ENCODE data around the gene BACE1.
"Not testable (repeated sequence)": the region's sequence is repeated elsewhere in the genome, so short reads cannot be mapped to it uniquely, and the experiment has no call there.

The BACE1 gene

GRCh38 chr11:117279711-117280376 is 36.2 kb downstream of the BACE1 start:
- Histone ChIP-seq H3K4me3 (ENCODE audit: low read length) (no peak overlapping the region), H3K27ac (ENCODE audit: low read length) (no peak overlapping the region), H3K4me1 (ENCODE audit: control insufficient read depth, insufficient read depth, low read length) (no peaks in the 10 kb centered on the region), H3K9me3 (ENCODE audit: control insufficient read depth, insufficient read depth, low read length) (no peaks in the 10 kb centered on the region), H3K27me3 (ENCODE audit: control insufficient read depth, insufficient read depth, low read length) (no peaks in the 10 kb centered on the region), H3K36me3 (ENCODE audit: control insufficient read depth, insufficient read depth, low read length) (peaks cover 13% of the 10 kb centered on the region; the same call in 1 of the 2 replicates)
- DNase-seq (ENCODE audit: low read depth, low spot score) = no peak
- no CpG with 5 or more reads among the region's 4 CpGs for WGBS (ENCODE audit: insufficient coverage, insufficient read length)

DNA sequence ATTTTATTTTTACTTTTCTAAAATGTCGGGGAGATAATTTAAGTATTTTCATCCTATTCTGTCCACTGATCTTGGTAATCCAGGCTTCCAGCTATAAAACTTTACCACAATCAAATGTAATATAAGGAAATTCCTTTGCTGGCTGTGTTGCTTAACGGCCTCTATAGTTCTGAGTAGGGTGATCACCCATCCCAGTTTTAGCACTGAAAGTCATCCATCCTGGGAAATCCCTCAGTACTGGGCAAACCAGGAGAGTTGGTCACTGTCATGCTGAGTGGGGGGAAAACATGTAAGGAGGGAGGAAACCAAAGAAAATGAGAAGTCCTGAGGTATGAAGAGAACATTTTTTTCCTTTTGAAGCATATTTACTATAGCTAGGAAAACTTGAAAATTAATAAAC is 37.7 kb downstream of the BACE1 start:
- H3K36me3 ChIP-seq (ENCODE audit: control insufficient read depth, insufficient read depth, low read length) = peaks cover 13% of the 10 kb centered on the region; the same call in 1 of the 2 replicates
- no peak overlapping the region for H3K4me3 ChIP-seq (ENCODE audit: low read length)
- H3K4me1 ChIP-seq (ENCODE audit: control insufficient read depth, insufficient read depth, low read length) = no peaks in the 10 kb centered on the region; the same call in 1 of the 2 replicates
- no CpG with 5 or more reads among the region's 2 CpGs for WGBS (ENCODE audit: insufficient coverage, insufficient read length)
- DNase-seq (ENCODE audit: low read depth, low spot score) = no peak
- no peaks in the 10 kb centered on the region for H3K9me3 ChIP-seq (ENCODE audit: control insufficient read depth, insufficient read depth, low read length)
- H3K27me3 ChIP-seq (ENCODE audit: control insufficient read depth, insufficient read depth, low read length) = no peaks in the 10 kb centered on the region
- no peak overlapping the region for H3K27ac ChIP-seq (ENCODE audit: low read length)

- peak; percentile 7 for DNase-seq (ENCODE audit: low read depth, low spot score)
- Histone ChIP-seq H3K9me3 (ENCODE audit: control insufficient read depth, insufficient read depth, low read length) (no peaks in the 10 kb centered on the region), H3K36me3 (ENCODE audit: control insufficient read depth, insufficient read depth, low read length) (no peaks in the 10 kb centered on the region), H3K27me3 (ENCODE audit: control insufficient read depth, insufficient read depth, low read length) (no peaks in the 10 kb centered on the region), H3K4me3 (ENCODE audit: low read length) (no peak overlapping the region), H3K4me1 (ENCODE audit: control insufficient read depth, insufficient read depth, low read length) (no peaks in the 10 kb centered on the region; the same call in 1 of the 2 replicates), H3K27ac (ENCODE audit: low read length) (no peak overlapping the region)
- 100% methylated on average over 3 of the region's 9 CpGs for WGBS (ENCODE audit: insufficient coverage, insufficient read length)
These were observed 42.3 kb downstream of the BACE1 start for GRCh38 chr11:117273550-117274289.

- not testable (repeated sequence) for H3K27ac ChIP-seq (ENCODE audit: low read length); H3K36me3 ChIP-seq (ENCODE audit: control insufficient read depth, insufficient read depth, low read length); DNase-seq (ENCODE audit: low read depth, low spot score); H3K27me3 ChIP-seq (ENCODE audit: control insufficient read depth, insufficient read depth, low read length); H3K9me3 ChIP-seq (ENCODE audit: control insufficient read depth, insufficient read depth, low read length); H3K4me3 ChIP-seq (ENCODE audit: low read length); H3K4me1 ChIP-seq (ENCODE audit: control insufficient read depth, insufficient read depth, low read length)
- WGBS (ENCODE audit: insufficient coverage, insufficient read length) = no CpG with 5 or more reads among the region's 5 CpGs
These were observed 43.9 kb downstream of the BACE1 start for GRCh38 chr11:117272175-117272574.

GRCh38 chr11:117271208-117271607 is 44.8 kb downstream of the BACE1 start:
- H3K27me3 ChIP-seq (ENCODE audit: control insufficient read depth, insufficient read depth, low read length) = no peaks in the 10 kb centered on the region
- H3K4me1 ChIP-seq (ENCODE audit: control insufficient read depth, insufficient read depth, low read length) = no peaks in the 10 kb centered on the region; the same call in 1 of the 2 replicates
- no peak for DNase-seq (ENCODE audit: low read depth, low spot score)
- no peaks in the 10 kb centered on the region for H3K9me3 ChIP-seq (ENCODE audit: control insufficient read depth, insufficient read depth, low read length)
- WGBS (ENCODE audit: insufficient coverage, insufficient read length) = no CpG with 5 or more reads among the region's 4 CpGs
- H3K4me3 ChIP-seq (ENCODE audit: low read length) = no peak overlapping the region
- H3K27ac ChIP-seq (ENCODE audit: low read length) = no peak overlapping the region
- no peaks in the 10 kb centered on the region for H3K36me3 ChIP-seq (ENCODE audit: control insufficient read depth, insufficient read depth, low read length)

DNA sequence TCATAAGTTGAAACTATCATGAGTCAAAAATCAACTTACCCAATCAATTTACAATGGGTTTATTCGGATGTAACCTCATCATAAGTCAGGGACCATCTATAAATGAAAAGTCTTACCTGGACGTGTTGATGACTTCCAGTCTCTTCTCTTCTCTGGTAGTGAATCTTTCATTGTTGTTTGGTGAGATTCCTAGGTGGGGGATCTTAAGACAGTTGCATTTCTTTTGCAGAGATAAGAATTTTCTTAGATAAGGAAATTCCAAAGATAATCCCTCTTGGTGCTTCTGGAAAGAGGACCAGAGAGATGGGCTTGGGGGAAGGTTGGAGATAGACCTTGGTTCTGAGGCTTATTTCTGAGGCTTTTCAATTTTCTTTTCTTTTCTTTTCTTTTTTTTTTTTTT is 46.2 kb downstream of the BACE1 start:
- WGBS (ENCODE audit: insufficient coverage, insufficient read length) = no CpG with 5 or more reads among the region's 2 CpGs
- Histone ChIP-seq H3K27me3 (ENCODE audit: control insufficient read depth, insufficient read depth, low read length) (no peaks in the 10 kb centered on the region), H3K9me3 (ENCODE audit: control insufficient read depth, insufficient read depth, low read length) (no peaks in the 10 kb centered on the region), H3K4me3 (ENCODE audit: low read length) (no peak overlapping the region), H3K36me3 (ENCODE audit: control insufficient read depth, insufficient read depth, low read length) (no peaks in the 10 kb centered on the region), H3K4me1 (ENCODE audit: control insufficient read depth, insufficient read depth, low read length) (no peaks in the 10 kb centered on the region; the same call in 1 of the 2 replicates), H3K27ac (ENCODE audit: low read length) (no peak overlapping the region)
- no peak for DNase-seq (ENCODE audit: low read depth, low spot score)

- Histone ChIP-seq H3K4me3 (ENCODE audit: low read length) (no peak overlapping the region), H3K36me3 (ENCODE audit: control insufficient read depth, insufficient read depth, low read length) (no peaks in the 10 kb centered on the region), H3K27me3 (ENCODE audit: control insufficient read depth, insufficient read depth, low read length) (no peaks in the 10 kb centered on the region), H3K4me1 (ENCODE audit: control insufficient read depth, insufficient read depth, low read length) (no peaks in the 10 kb centered on the region), H3K27ac (ENCODE audit: low read length) (no peak overlapping the region), H3K9me3 (ENCODE audit: control insufficient read depth, insufficient read depth, low read length) (no peaks in the 10 kb centered on the region)
- DNase-seq (ENCODE audit: low read depth, low spot score) = no peak
- no CpG with 5 or more reads among the region's 2 CpGs for WGBS (ENCODE audit: insufficient coverage, insufficient read length)
These were observed 50.3 kb downstream of the BACE1 start for GRCh38 chr11:117265745-117266144.

DNA sequence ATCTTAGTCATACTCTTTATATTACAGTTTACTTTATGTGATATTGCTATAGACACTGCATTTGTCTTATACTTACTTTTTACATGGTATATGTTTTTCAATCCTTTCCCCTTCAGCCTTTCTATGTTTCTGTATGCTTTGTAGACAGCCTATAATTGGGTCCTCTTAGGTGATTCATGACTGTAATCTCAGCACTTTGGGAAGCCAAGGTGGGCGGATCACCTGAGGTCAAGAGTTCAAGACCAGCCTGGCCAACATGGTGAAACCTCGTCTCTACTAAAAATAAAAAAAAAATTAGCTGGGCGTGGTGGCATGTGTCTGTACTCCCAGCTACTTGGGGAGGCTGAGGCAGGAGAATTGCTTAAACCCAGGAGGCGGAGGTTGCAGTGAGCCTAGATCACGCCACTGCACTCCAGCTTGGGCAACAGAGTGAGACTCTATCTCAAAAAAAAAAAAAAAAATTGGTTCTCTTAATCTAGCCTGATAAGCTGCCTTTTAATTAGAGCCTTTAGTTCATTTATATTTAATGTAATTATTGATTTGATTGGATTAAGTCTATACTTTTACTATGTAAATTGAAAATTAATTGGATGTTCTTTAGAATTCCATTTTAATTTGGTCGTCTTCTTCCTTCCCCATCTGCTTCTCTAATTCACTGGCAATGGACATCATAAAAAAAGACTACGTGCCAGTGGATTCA is 51.3 kb downstream of the BACE1 start:
- WGBS (ENCODE audit: insufficient coverage, insufficient read length) = no CpG with 5 or more reads among the region's 7 CpGs
- not testable (repeated sequence) for DNase-seq (ENCODE audit: low read depth, low spot score); H3K27ac ChIP-seq (ENCODE audit: low read length); H3K4me1 ChIP-seq (ENCODE audit: control insufficient read depth, insufficient read depth, low read length); H3K4me3 ChIP-seq (ENCODE audit: low read length); H3K27me3 ChIP-seq (ENCODE audit: control insufficient read depth, insufficient read depth, low read length); H3K9me3 ChIP-seq (ENCODE audit: control insufficient read depth, insufficient read depth, low read length); H3K36me3 ChIP-seq (ENCODE audit: control insufficient read depth, insufficient read depth, low read length)

DNA sequence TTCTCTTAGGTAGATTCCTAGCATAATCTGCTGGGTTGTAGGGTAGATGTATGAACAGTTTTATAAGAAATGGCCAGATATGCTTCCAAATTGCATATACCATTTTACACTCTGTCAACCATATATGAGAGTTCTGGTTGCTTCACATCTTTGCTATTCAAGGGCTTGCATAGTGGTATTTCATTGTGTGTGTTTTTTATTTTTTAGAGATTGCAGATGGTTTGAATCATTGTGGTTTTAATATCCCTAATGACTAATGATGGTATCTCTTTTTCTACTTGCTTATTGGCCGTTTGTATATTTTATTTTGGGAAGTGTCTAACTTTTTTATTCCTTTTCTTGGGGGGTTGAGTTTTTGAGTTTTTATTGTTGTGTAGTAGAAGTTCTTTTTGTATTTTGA is 56.6 kb downstream of the BACE1 start:
- H3K27me3 ChIP-seq (ENCODE audit: control insufficient read depth, insufficient read depth, low read length) = no peaks in the 10 kb centered on the region
- H3K4me1 ChIP-seq (ENCODE audit: control insufficient read depth, insufficient read depth, low read length) = no peaks in the 10 kb centered on the region
- H3K36me3 ChIP-seq (ENCODE audit: control insufficient read depth, insufficient read depth, low read length) = 0 out of 2 replicates have a peak, but pooled peaks cover 2% of the 10 kb centered on the region
- no peak overlapping the region for H3K27ac ChIP-seq (ENCODE audit: low read length)
- WGBS (ENCODE audit: insufficient coverage, insufficient read length) = no CpG with 5 or more reads among the region's 1 CpG
- H3K4me3 ChIP-seq (ENCODE audit: low read length) = no peak overlapping the region
- no peaks in the 10 kb centered on the region for H3K9me3 ChIP-seq (ENCODE audit: control insufficient read depth, insufficient read depth, low read length)
- no peak for DNase-seq (ENCODE audit: low read depth, low spot score)

- Histone ChIP-seq H3K4me1 (ENCODE audit: control insufficient read depth, insufficient read depth, low read length) (no peaks in the 10 kb centered on the region), H3K4me3 (ENCODE audit: low read length) (no peak overlapping the region), H3K27me3 (ENCODE audit: control insufficient read depth, insufficient read depth, low read length) (no peaks in the 10 kb centered on the region), H3K27ac (ENCODE audit: low read length) (no peak overlapping the region), H3K36me3 (ENCODE audit: control insufficient read depth, insufficient read depth, low read length) (0 out of 2 replicates have a peak, but pooled peaks cover 2% of the 10 kb centered on the region), H3K9me3 (ENCODE audit: control insufficient read depth, insufficient read depth, low read length) (no peaks in the 10 kb centered on the region)
- WGBS (ENCODE audit: insufficient coverage, insufficient read length) = no CpG with 5 or more reads among the region's 2 CpGs
- DNase-seq (ENCODE audit: low read depth, low spot score) = no peak
These were observed 57.5 kb downstream of the BACE1 start for GRCh38 chr11:117258576-117258975.
